Effector CD8-positive, alpha-beta T cell (primary cell): Measurements from ENCODE around the gene DDX53.

Source experiments
- DNase-seq: peaks from one replicate; lab custom pipeline; 2025; lab: John Stamatoyannopoulos, UW

DDX53 gene

DNA sequence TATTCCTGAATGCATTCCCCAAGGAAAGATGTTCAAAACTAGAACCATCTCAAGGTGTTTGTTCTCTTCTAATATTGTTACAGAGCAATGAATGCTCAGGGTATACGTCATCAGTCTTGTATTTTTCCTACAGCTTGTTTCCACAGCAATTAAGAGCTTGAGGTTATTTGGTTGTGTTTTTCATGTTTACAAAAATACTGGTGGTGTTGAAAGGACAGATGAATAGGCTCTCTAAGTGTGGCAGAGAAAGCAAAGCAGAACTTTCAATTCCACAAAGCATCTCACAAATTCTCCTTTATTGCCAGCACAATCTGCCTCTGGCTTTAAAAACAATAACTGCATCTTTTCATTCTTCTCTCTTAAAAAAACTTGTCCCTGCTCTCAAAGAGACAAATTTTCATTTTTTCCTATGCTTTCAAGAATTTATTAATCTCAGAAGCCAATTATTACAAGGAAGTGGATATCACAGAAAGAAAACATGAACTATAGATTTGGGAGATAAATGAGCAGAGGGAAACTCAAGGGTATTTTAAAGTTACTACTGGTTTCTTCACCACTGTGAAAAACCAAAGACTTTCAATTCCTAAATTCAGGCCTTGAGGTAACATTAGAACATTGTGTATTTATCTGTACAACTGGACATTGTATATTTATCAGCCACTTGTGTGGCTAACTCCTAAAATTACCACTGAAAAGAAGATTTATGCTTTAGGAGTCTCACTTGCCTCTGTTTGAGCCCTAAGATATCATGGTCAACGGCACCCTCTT is 49.2 kb downstream of the DDX53 start:
- no peak for DNase-seq

GRCh38 chrX:23052324-23052723 is 52.6 kb downstream of the DDX53 start:
- no peak for DNase-seq
